Esophagus muscularis mucosa (tissue), 4 donors: ENCODE measurements around the gene HCN3. TPM values are rescaled to one million over a fixed set of nuclear protein-coding genes. Genes with fewer than 3 reads are reported as not detected.

Source experiments
- DNase-seq: peaks from one replicate; pipeline ENCODE4 v3.0.0-alpha.2; 2017; ENCODE audit errors: extremely low spot score
- H3K27ac ChIP-seq, 4 donors: fragments of 200-600 bp; sonication (generic); replicated peaks in 1 of 4; 1 replicate in 3 of 4; 2 replicates in 1 of 4; pipeline ENCODE4 v1.5.1; 2016 to 2019; ENCODE audit warnings: mild to moderate bottlenecking in 1 of 4
- H3K27me3 ChIP-seq, 4 donors: fragments of 200-600 bp; sonication (generic); one replicate each; pipeline versions ENCODE4 v1.5.1 to v1.6.0; 2016 to 2019
- H3K36me3 ChIP-seq, 4 donors: fragments of 200-600 bp; sonication (generic); one replicate each; pipeline ENCODE4 v1.5.1; 2016 to 2019
- H3K4me1 ChIP-seq, 4 donors: fragments of 200-600 bp; sonication (generic); one replicate each; pipeline ENCODE4 v1.5.1; 2016 to 2019
- H3K4me3 ChIP-seq, 4 donors: fragments of 200-600 bp; sonication (generic); 1 replicate in 2 of 4; 2 replicates in 2 of 4; pipeline ENCODE4 v1.5.1; 2016 to 2019; ENCODE audit warnings: mild to moderate bottlenecking in 4 of 4, moderate library complexity in 1 of 4
- H3K9me3 ChIP-seq, 4 donors: fragments of 200-600 bp; sonication (generic); 1 replicate in 3 of 4; 2 replicates in 1 of 4; pipeline ENCODE4 v1.5.1; 2016 to 2019
- CTCF ChIP-seq, 3 experiments: fragments of 200-600 bp in 2 of 3; fragments of 450-650 bp in 1 of 3; sonication (generic) in 2 of 3; IDR thresholded peaks; one replicate each; pipeline ENCODE4 v1.5.1; 2017 to 2019; ENCODE audit warnings: antibody characterized with exemption in 3 of 3, mild to moderate bottlenecking in 2 of 3, moderate library complexity in 1 of 3
- EP300 ChIP-seq: sonication (generic); formaldehyde crosslinking; IDR thresholded peaks from one replicate; pipeline ENCODE4 v1.6.1; 2017; ENCODE audit warnings: antibody characterized with exemption
- POLR2A ChIP-seq: fragments of 450-650 bp; IDR thresholded peaks from one replicate; pipeline ENCODE4 v1.6.1; 2017; ENCODE audit warnings: antibody characterized with exemption, moderate library complexity, mild to moderate bottlenecking, low read depth
- POLR2AphosphoS5 ChIP-seq, 2 donors: sonication (generic); formaldehyde crosslinking; IDR thresholded peaks; one replicate each; pipeline ENCODE4 v1.6.1; 2017; ENCODE audit warnings: antibody characterized with exemption in 2 of 2
- WGBS: methylation state at CpG from one replicate; pipeline ENCODE4 v1.1.5; 2018; 5-methylcytosine and 5-hydroxymethylcytosine counted together
- intact Hi-C: fragments of 100-400 bp; cut with DNase I; formaldehyde crosslinking; loops from one replicate; pipeline ENCODE4 v1.15.1; 2023
- total RNA-seq, 4 donors: library from RNA; depleted of rRNA; stranded (reverse); fragments of >200 nt; gene quantifications; one replicate each; pipeline versions ENCODE4 v1.1.0 to v1.2.1, GENCODE V29; 2016

The HCN3 gene
- total RNA-seq, 4 donors from 2014 or later, result 1.0 to 2.1 (median 1.4) TPM

- H3K9me3 ChIP-seq, result no peaks in the 10 kb centered on the region
- WGBS, result 86% methylated on average over 7 of the region's 7 CpGs
Observed at GRCh38 chr1:155295942-155296267, 18.6 kb downstream of the HCN3 start.

GRCh38 chr1:155296661-155297060, 19.4 kb downstream of the HCN3 start:
- Histone ChIP-seq H3K9me3 (no peaks in the 10 kb centered on the region), H3K36me3 (no peaks in the 10 kb centered on the region), H3K27me3 (peaks cover 0 to 49% (median 12%) of the 10 kb centered on the region in 4 donors), H3K4me3 (no peak overlapping the region), H3K4me1 (peaks cover 8 to 13% (median 12%) of the 10 kb centered on the region in 4 donors), H3K27ac (no peak overlapping the region)
- no peak for DNase-seq
- intact Hi-C loops, result no loop called here
- TF ChIP-seq EP300 (no peak), CTCF (IDR thresholded peaks at IDR 0.05) (no peak), POLR2AphosphoS5 (IDR thresholded peaks at IDR 0.05) (no peak), POLR2A (no peak)
- 88% methylated on average over 3 of the region's 3 CpGs for WGBS

More at GRCh38 chr1:155295942-155296267, 18.6 kb downstream of the HCN3 start:
- Histone ChIP-seq H3K27me3 (peaks cover 0 to 49% (median 12%) of the 10 kb centered on the region in 4 donors), H3K4me1 (peaks cover 8 to 13% (median 12%) of the 10 kb centered on the region in 4 donors), H3K27ac (no peak overlapping the region), H3K36me3 (no peaks in the 10 kb centered on the region), H3K4me3 (no peak overlapping the region)
- no peak for DNase-seq
- intact Hi-C loops, result no loop called here
- no peak for TF ChIP-seq POLR2A
- TF ChIP-seq EP300, result no peak
- no peak for TF ChIP-seq CTCF (IDR thresholded peaks at IDR 0.05)
- TF ChIP-seq POLR2AphosphoS5 (IDR thresholded peaks at IDR 0.05), result no peak

GRCh38 chr1:155297384-155297783, 20.1 kb downstream of the HCN3 start:
- Histone ChIP-seq H3K9me3 (no peaks in the 10 kb centered on the region), H3K36me3 (no peaks in the 10 kb centered on the region), H3K27me3 (peaks cover 0 to 49% (median 12%) of the 10 kb centered on the region in 4 donors), H3K4me1 (peaks cover 8 to 13% (median 12%) of the 10 kb centered on the region in 4 donors), H3K27ac (no peak overlapping the region), H3K4me3 (no peak overlapping the region)
- TF ChIP-seq EP300 (no peak), POLR2AphosphoS5 (IDR thresholded peaks at IDR 0.05) (no peak), CTCF (IDR thresholded peaks at IDR 0.05) (no peak), POLR2A (no peak)
- intact Hi-C loops, result no loop called here
- no peak for DNase-seq
- WGBS, result 68% methylated on average over 7 of the region's 7 CpGs

GRCh38 chr1:155300024-155300423, 22.8 kb downstream of the HCN3 start:
- peaks cover 5 to 8% (median 8%) of the 10 kb centered on the region in 4 donors for H3K4me1 ChIP-seq
- no peak for DNase-seq
- WGBS, result 93% methylated on average over 8 of the region's 8 CpGs
- H3K27ac ChIP-seq, result no peak overlapping the region
- no peak for TF ChIP-seq CTCF (IDR thresholded peaks at IDR 0.05)
- H3K9me3 ChIP-seq, result no peaks in the 10 kb centered on the region
- H3K36me3 ChIP-seq, result no peaks in the 10 kb centered on the region
- H3K27me3 ChIP-seq, result peaks cover 0 to 34% (median 7%) of the 10 kb centered on the region in 4 donors
- intact Hi-C loops, result no loop called here
- H3K4me3 ChIP-seq, result no peak overlapping the region
